Endothelial cell of umbilical vein (primary cell): ENCODE results near the gene FIBCD1. TPM values are rescaled to one million over a fixed set of nuclear protein-coding genes. Genes with fewer than 3 reads are reported as not detected.

Experiments used
- BruUV-seq: library from RNA; stranded (reverse); fragments of 400-500 nt; replicated peaks from 2 replicates; lab custom pipeline; 2021; lab: Mats Ljungman, UMichigan
- CTCF ChIA-PET: fragments of 300-600, 350-600 bp; sonication (Branson Sonifier 250); formaldehyde crosslinking; loops from one replicate; lab custom pipeline; 2021; ENCODE audit warnings: antibody characterized with exemption, inconsistent platforms; lab: Charles Lee
- POLR2A ChIA-PET: fragments of 300-600, 350-600 bp; sonication (Branson Sonifier 250); formaldehyde crosslinking; loops from one replicate; lab custom pipeline; 2021; ENCODE audit warnings: antibody characterized with exemption, inconsistent platforms; lab: Charles Lee
- DNase-seq: peaks from one replicate; pipeline ENCODE4 v3.0.0-alpha.2; 2011; ENCODE audit warnings: low read depth, low spot score
- FAIRE-seq: peaks from 2 replicates; lab custom pipeline; 2011; peaks lifted over from hg19 to GRCh38; lab: Jason Lieb, UNC
- H2AFZ ChIP-seq: 2 replicates; pipeline ENCODE4 v1.6.0; 2012; ENCODE audit warnings: low read depth, low read length, control low read depth, inconsistent platforms
- H3K27ac ChIP-seq: 2 replicates; pipeline ENCODE4 v1.5.1; 2011; ENCODE audit warnings: low read depth, mild to moderate bottlenecking, control low read depth, low read length, moderate library complexity; ENCODE audit not compliant: insufficient read depth
- H3K27me3 ChIP-seq, 2 experiments: 2 replicates each; pipeline versions ENCODE4 v1.6.0 to v1.6.1; 2011; ENCODE audit warnings: low read length in 2 of 2, mixed read lengths in 1 of 2; ENCODE audit not compliant: control insufficient read depth in 2 of 2, insufficient read depth in 2 of 2
- H3K36me3 ChIP-seq, 2 experiments: 2 replicates in 1 of 2; 3 replicates in 1 of 2; pipeline ENCODE4 v1.5.1; 2011; ENCODE audit warnings: low read length in 2 of 2, mild to moderate bottlenecking in 1 of 2, moderate library complexity in 1 of 2; ENCODE audit not compliant: control insufficient read depth in 2 of 2, insufficient read depth in 2 of 2; ENCODE audit errors: extremely low read depth in 1 of 2
- H3K4me1 ChIP-seq: 3 replicates; pipeline ENCODE4 v1.5.1; 2011; ENCODE audit warnings: mild to moderate bottlenecking, low read length; ENCODE audit not compliant: control insufficient read depth, insufficient read depth; ENCODE audit errors: extremely low read depth
- H3K4me2 ChIP-seq: 2 replicates; pipeline ENCODE4 v1.6.1; 2011; ENCODE audit warnings: low read length, control low read depth, mixed read lengths; ENCODE audit not compliant: insufficient read depth
- H3K4me3 ChIP-seq, 3 experiments: fragments of 200-600 bp in 1 of 3; sonication (generic), shearing (Covaris generic) in 1 of 3; replicated peaks in 1 of 3; 2 replicates each; pipeline ENCODE4 v1.5.1; 2011 to 2016; ENCODE audit warnings: control low read depth in 3 of 3, low read length in 3 of 3, mild to moderate bottlenecking in 2 of 3, inconsistent platforms in 1 of 3, low read depth in 1 of 3, moderate library complexity in 1 of 3; ENCODE audit not compliant: insufficient read depth in 1 of 3
- H3K79me2 ChIP-seq: 2 replicates; pipeline ENCODE4 v1.6.0; 2012; ENCODE audit warnings: low read length, inconsistent platforms; ENCODE audit not compliant: control insufficient read depth, insufficient read depth
- H3K9ac ChIP-seq: replicated peaks from 2 replicates; pipeline ENCODE3; 2011; ENCODE audit warnings: low read length, control low read depth; ENCODE audit not compliant: insufficient read depth; ENCODE audit errors: extremely low read depth
- H3K9me1 ChIP-seq: replicated peaks from 3 replicates; pipeline ENCODE4 v1.6.0; 2011; ENCODE audit warnings: mild to moderate bottlenecking, low read length; ENCODE audit not compliant: control insufficient read depth, insufficient read depth; ENCODE audit errors: extremely low read depth
- H3K9me3 ChIP-seq: replicated peaks from 2 replicates; pipeline ENCODE4 v1.5.1; 2012; ENCODE audit warnings: low read length, inconsistent platforms; ENCODE audit not compliant: control insufficient read depth, insufficient read depth
- H4K20me1 ChIP-seq: replicated peaks from 2 replicates; pipeline ENCODE3; 2011; ENCODE audit warnings: mild to moderate bottlenecking, low read length; ENCODE audit not compliant: control insufficient read depth, insufficient read depth; ENCODE audit errors: extremely low read depth
- EZH2 ChIP-seq: IDR thresholded peaks from 2 replicates; pipeline ENCODE4 v1.6.1; 2012; ENCODE audit warnings: borderline replicate concordance, low read depth, mild to moderate bottlenecking, moderate library complexity, low read length, inconsistent platforms; ENCODE audit not compliant: severe bottlenecking
- FOS ChIP-seq: IDR thresholded peaks from 2 replicates; pipeline ENCODE4 v1.6.1; 2011; ENCODE audit warnings: mild to moderate bottlenecking, low read length, moderate library complexity, borderline replicate concordance; ENCODE audit not compliant: insufficient read depth
- GATA2 ChIP-seq: IDR thresholded peaks from 2 replicates; pipeline ENCODE4 v1.7.0; 2011; ENCODE audit warnings: low read depth, mild to moderate bottlenecking, moderate library complexity, mixed read lengths, low read length; ENCODE audit not compliant: insufficient read length, insufficient read depth
- JUN ChIP-seq: IDR thresholded peaks from 2 replicates; pipeline ENCODE4 v1.6.1; 2011; ENCODE audit warnings: borderline replicate concordance, low read depth; ENCODE audit not compliant: insufficient read length, insufficient read depth
- MYC ChIP-seq: IDR thresholded peaks from one replicate; pipeline ENCODE4 v1.6.1; 2011; ENCODE audit warnings: mild to moderate bottlenecking, low read depth, low read length
- POLR2A ChIP-seq: IDR thresholded peaks from 2 replicates; pipeline ENCODE4 v1.6.1; 2012; ENCODE audit warnings: low read depth, mild to moderate bottlenecking, control low read depth, low read length
- POLR2AphosphoS5 ChIP-seq: IDR thresholded peaks from 2 replicates; pipeline ENCODE4 v1.6.1; 2012; ENCODE audit warnings: low read depth, mild to moderate bottlenecking, control low read depth, low read length, moderate library complexity; ENCODE audit not compliant: insufficient read depth
- dilution Hi-C: fragments of 300-500 bp; cut with MboI; formaldehyde crosslinking; loops from one replicate; pipeline ENCODE4 v1.15.0; 2019; ENCODE audit warnings: low sequenced_read_pairs; ENCODE audit not compliant: extremely low pct_ligation_motif_present
- intact Hi-C: fragments of 100-400 bp; cut with micrococcal nuclease; formaldehyde crosslinking; loops from one replicate; pipeline ENCODE4 v1.10.0; 2022
- polyA plus RNA-seq, 4 experiments: library from polyadenylated mRNA; depleted of rRNA in 3 of 4; stranded (reverse) in 3 of 4; unstranded in 1 of 4; fragments of >200 nt; gene quantifications; 2 replicates each; pipeline versions ENCODE4 v1.2.1 to v1.2.3, GENCODE V29; 2011 to 2012; ENCODE audit warnings: missing spikeins in 1 of 4
- total RNA-seq: library from RNA; stranded (reverse); gene quantifications from 2 replicates; pipeline ENCODE4 v1.2.3, GENCODE V29; 2021
- TF ChIP-seq, protein P1 (sequence below): IDR thresholded peaks from 2 replicates; pipeline ENCODE4 v1.6.1; 2011; ENCODE audit not compliant: insufficient read depth, insufficient read length
- TF ChIP-seq, protein P2 (sequence below), 2 donors: IDR thresholded peaks; 1 replicate in 1 of 2; 2 replicates in 1 of 2; pipeline ENCODE4 v1.5.1; 2011; ENCODE audit warnings: low read length in 2 of 2, mild to moderate bottlenecking in 2 of 2, moderate library complexity in 2 of 2, control low read depth in 1 of 2, inconsistent platforms in 1 of 2, low read depth in 1 of 2; ENCODE audit not compliant: insufficient read depth in 1 of 2; ENCODE audit errors: extremely low read depth in 1 of 2

FIBCD1 gene
- total and polyA plus RNA-seq, 2 donors (not counting 3 experiments of a cell fraction or from before 2014, with no cell fraction given), result 0.14 TPM; not detected in 1

DNA sequence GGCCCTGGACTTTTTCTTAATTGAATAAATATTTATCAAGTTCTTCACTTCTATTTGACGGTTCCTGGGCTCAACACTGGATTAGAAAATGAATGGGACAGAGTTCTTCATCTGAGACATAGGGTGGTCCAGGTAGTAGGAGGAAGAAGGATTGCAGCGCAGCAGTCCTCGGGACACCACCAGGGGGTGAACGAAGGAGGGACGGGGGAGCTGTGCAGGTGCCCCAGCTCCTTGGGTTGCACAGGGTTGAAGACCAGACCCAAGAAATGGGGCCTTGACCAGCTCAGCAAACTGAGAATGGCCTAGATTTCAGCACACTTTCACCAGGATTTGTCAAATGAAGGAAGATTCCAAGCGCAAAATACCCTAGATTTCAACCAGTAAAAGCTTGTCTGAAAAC is 74.5 kb downstream of the FIBCD1 start:
- Histone ChIP-seq H3K9me3 (no peaks in the 10 kb centered on the region), H3K27ac (no peak overlapping the region), H3K4me3 (no peak overlapping the region), H4K20me1 (no peaks in the 10 kb centered on the region), H3K36me3 (peaks cover 16 to 19% of the 10 kb centered on the region in 2 experiments), H3K9me1 (no peaks in the 10 kb centered on the region), H3K79me2 (peaks cover 77% of the 10 kb centered on the region), H3K4me1 (peaks cover 20% of the 10 kb centered on the region), H3K9ac (no peak overlapping the region), H3K27me3 (no peaks in the 10 kb centered on the region), H2AFZ (no peak overlapping the region), H3K4me2 (no peak overlapping the region)
- TF ChIP-seq, protein P1, sequence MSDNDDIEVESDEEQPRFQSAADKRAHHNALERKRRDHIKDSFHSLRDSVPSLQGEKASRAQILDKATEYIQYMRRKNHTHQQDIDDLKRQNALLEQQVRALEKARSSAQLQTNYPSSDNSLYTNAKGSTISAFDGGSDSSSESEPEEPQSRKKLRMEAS, result no peak
- no peak for TF ChIP-seq MYC
- TF ChIP-seq JUN, result no peak
- TF ChIP-seq, protein P2, sequence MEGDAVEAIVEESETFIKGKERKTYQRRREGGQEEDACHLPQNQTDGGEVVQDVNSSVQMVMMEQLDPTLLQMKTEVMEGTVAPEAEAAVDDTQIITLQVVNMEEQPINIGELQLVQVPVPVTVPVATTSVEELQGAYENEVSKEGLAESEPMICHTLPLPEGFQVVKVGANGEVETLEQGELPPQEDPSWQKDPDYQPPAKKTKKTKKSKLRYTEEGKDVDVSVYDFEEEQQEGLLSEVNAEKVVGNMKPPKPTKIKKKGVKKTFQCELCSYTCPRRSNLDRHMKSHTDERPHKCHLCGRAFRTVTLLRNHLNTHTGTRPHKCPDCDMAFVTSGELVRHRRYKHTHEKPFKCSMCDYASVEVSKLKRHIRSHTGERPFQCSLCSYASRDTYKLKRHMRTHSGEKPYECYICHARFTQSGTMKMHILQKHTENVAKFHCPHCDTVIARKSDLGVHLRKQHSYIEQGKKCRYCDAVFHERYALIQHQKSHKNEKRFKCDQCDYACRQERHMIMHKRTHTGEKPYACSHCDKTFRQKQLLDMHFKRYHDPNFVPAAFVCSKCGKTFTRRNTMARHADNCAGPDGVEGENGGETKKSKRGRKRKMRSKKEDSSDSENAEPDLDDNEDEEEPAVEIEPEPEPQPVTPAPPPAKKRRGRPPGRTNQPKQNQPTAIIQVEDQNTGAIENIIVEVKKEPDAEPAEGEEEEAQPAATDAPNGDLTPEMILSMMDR (IDR thresholded peaks at IDR 0.05; ENCODE audit: extremely low read depth in 1 of 2, insufficient read depth in 1 of 2, low read depth in 1 of 2, low read length in 2 of 2), result no peak
- TF ChIP-seq GATA2, result no peak
- TF ChIP-seq POLR2A, result no peak
- no peak for TF ChIP-seq FOS
- TF ChIP-seq POLR2AphosphoS5, result no peak
- no peak for TF ChIP-seq EZH2
- dilution Hi-C loops (loop anchor here (25.0 kb wide), 1 partner anchor 177 kb away; the partner anchor contains the start of gene EXOSC2), intact Hi-C loops (no loop called here)
- no TSS peak for BruUV-seq
- no peak for FAIRE-seq
- ChIA-PET CTCF (interaction anchor here (1.1 to 11.0 kb wide), 6 partner anchors 12 to 182 kb away, joined by 3 to 327 read pairs (median 106); no protein-coding TSS in a partner anchor), POLR2A (no interaction called here)
- DNase-seq, result no peak
